T-helper 17 cell (primary cell): Measurements from ENCODE around the gene PFKFB1. TPM values are rescaled to one million over a fixed set of nuclear protein-coding genes. Genes with fewer than 3 reads are reported as not detected.

ENCODE experiments used
- ATAC-seq: fragments of 150-1000 bp; cut with Tn5 transposase; 2 replicates; pipeline ENCODE4 v1.10.0; 2021; ENCODE audit warnings: mild to moderate bottlenecking, moderate library complexity
- DNase-seq, 3 donors: peaks; one replicate each; pipeline versions ENCODE4 v3.0.0 to v3.0.0-alpha.2; 2020 to 2021
- H3K9me3 ChIP-seq: one replicate; pipeline ENCODE4 v1.7.0; 2013; ENCODE audit warnings: low read length, mild to moderate bottlenecking; ENCODE audit not compliant: control insufficient read depth, poor library complexity, severe bottlenecking
- H3K27ac Mint-ChIP-seq: one replicate; pipeline ENCODE4 v1.8.0; 2022; ENCODE audit warnings: mild to moderate bottlenecking, moderate library complexity, mixed read lengths
- H3K27me3 Mint-ChIP-seq: one replicate; pipeline ENCODE4 v1.8.0; 2022; ENCODE audit warnings: mixed read lengths
- H3K36me3 Mint-ChIP-seq: one replicate; pipeline ENCODE4 v1.8.0; 2022; ENCODE audit warnings: low read depth, mixed read lengths
- H3K4me1 Mint-ChIP-seq: one replicate; pipeline ENCODE4 v1.8.0; 2022; ENCODE audit warnings: mild to moderate bottlenecking, mixed read lengths
- H3K4me3 Mint-ChIP-seq: one replicate; pipeline ENCODE4 v1.8.0; 2022; ENCODE audit warnings: mild to moderate bottlenecking, moderate library complexity, mixed read lengths
- total RNA-seq, 4 donors: library from RNA in 2 of 4; stranded (reverse) in 2 of 4; gene quantifications; one replicate each; pipeline ENCODE4 v1.2.3 and lab custom pipeline; 2022 to 2026

PFKFB1 gene
- under 1 TPM; 0.27 to 0.42 TPM for total RNA-seq
- total RNA-seq (lab: John Stamatoyannopoulos, UW): 0.12 to 1.1 reads per million in 2 donors

- Mint-ChIP-seq H3K4me3 (no peak within 1 kb of the TSS), H3K27ac (no peak within 1 kb of the TSS), H3K27me3 (no peaks in the 10 kb centered on the region), H3K4me1 (no peaks in the 10 kb centered on the region), H3K36me3 (no peaks in the 10 kb centered on the region)
- no peak for ATAC-seq
- H3K9me3 ChIP-seq: no peaks in the 10 kb centered on the region
- DNase-seq: no peak
Measured at GRCh38 chrX:54994099-54994498, at the start of gene PFKFB1. PFKFB1 (minus strand) TSS chrX:54994188; CDS start chrX:54994007, 181 bp downstream.

GRCh38 chrX:55041514-55041913 lies 47.5 kb upstream of the PFKFB1 start:
- no peaks in the 10 kb centered on the region for H3K36me3 Mint-ChIP-seq
- H3K27ac Mint-ChIP-seq: no peak overlapping the region
- no peak for ATAC-seq
- H3K4me1 Mint-ChIP-seq: no peaks in the 10 kb centered on the region
- no peak for DNase-seq
- no peaks in the 10 kb centered on the region for H3K27me3 Mint-ChIP-seq
- H3K9me3 ChIP-seq: no peaks in the 10 kb centered on the region
- no peak overlapping the region for H3K4me3 Mint-ChIP-seq

- H3K27ac Mint-ChIP-seq: no peak overlapping the region
- H3K36me3 Mint-ChIP-seq: no peaks in the 10 kb centered on the region
- H3K4me1 Mint-ChIP-seq: no peaks in the 10 kb centered on the region
- DNase-seq (no peak), ATAC-seq (no peak)
- H3K9me3 ChIP-seq: no peaks in the 10 kb centered on the region
- no peak overlapping the region for H3K4me3 Mint-ChIP-seq
- H3K27me3 Mint-ChIP-seq: no peaks in the 10 kb centered on the region
Measured at GRCh38 chrX:55039471-55039870, 45.5 kb upstream of the PFKFB1 start.

- DNase-seq (no peak), ATAC-seq (no peak)
- H3K9me3 ChIP-seq: no peaks in the 10 kb centered on the region
- Mint-ChIP-seq H3K27ac (no peak overlapping the region), H3K4me1 (no peaks in the 10 kb centered on the region), H3K27me3 (no peaks in the 10 kb centered on the region), H3K36me3 (no peaks in the 10 kb centered on the region), H3K4me3 (no peak overlapping the region)
Measured at GRCh38 chrX:55033429-55033828, 39.4 kb upstream of the PFKFB1 start.

GRCh38 chrX:55030271-55031205 lies 36.5 kb upstream of the PFKFB1 start, which contains the start of gene ALAS2:
ALAS2 (minus strand) TSS chrX:55030977; CDS start chrX:55026000, 4,977 bp downstream.
- Mint-ChIP-seq H3K4me1 (peaks cover 5% of the 10 kb centered on the region), H3K27me3 (no peaks in the 10 kb centered on the region), H3K4me3 (no peak within 1 kb of the TSS), H3K36me3 (peaks cover 6% of the 10 kb centered on the region), H3K27ac (no peak within 1 kb of the TSS)
- ATAC-seq: no peak
- no peaks in the 10 kb centered on the region for H3K9me3 ChIP-seq
- no peak for DNase-seq

GRCh38 chrX:55029291-55029690 lies 35.3 kb upstream of the PFKFB1 start:
- peaks cover 8% of the 10 kb centered on the region for H3K36me3 Mint-ChIP-seq
- no peak overlapping the region for H3K27ac Mint-ChIP-seq
- no peak for DNase-seq
- H3K4me3 Mint-ChIP-seq: no peak overlapping the region
- H3K4me1 Mint-ChIP-seq: peaks cover 5% of the 10 kb centered on the region
- no peak for ATAC-seq
- no peaks in the 10 kb centered on the region for H3K9me3 ChIP-seq
- H3K27me3 Mint-ChIP-seq: no peaks in the 10 kb centered on the region

GRCh38 chrX:55028611-55029010 lies 34.6 kb upstream of the PFKFB1 start:
- Mint-ChIP-seq H3K27ac (no peak overlapping the region), H3K4me1 (peaks cover 5% of the 10 kb centered on the region), H3K4me3 (no peak overlapping the region), H3K36me3 (peaks cover 8% of the 10 kb centered on the region), H3K27me3 (no peaks in the 10 kb centered on the region)
- no peak for ATAC-seq
- DNase-seq: no peak
- H3K9me3 ChIP-seq: no peaks in the 10 kb centered on the region

- DNase-seq (no peak), ATAC-seq (no peak)
- Mint-ChIP-seq H3K36me3 (peaks cover 8% of the 10 kb centered on the region), H3K27ac (no peak overlapping the region), H3K27me3 (no peaks in the 10 kb centered on the region), H3K4me1 (peaks cover 5% of the 10 kb centered on the region), H3K4me3 (no peak overlapping the region)
- no peaks in the 10 kb centered on the region for H3K9me3 ChIP-seq
Measured at GRCh38 chrX:55028040-55028439, 34.1 kb upstream of the PFKFB1 start.

- peaks cover 8% of the 10 kb centered on the region for H3K36me3 Mint-ChIP-seq
- DNase-seq: no peak
- ATAC-seq: no peak
- peaks cover 5% of the 10 kb centered on the region for H3K4me1 Mint-ChIP-seq
- H3K4me3 Mint-ChIP-seq: no peak overlapping the region
- H3K27ac Mint-ChIP-seq: peak overlapping the region; percentile 77
- no peaks in the 10 kb centered on the region for H3K9me3 ChIP-seq
- H3K27me3 Mint-ChIP-seq: no peaks in the 10 kb centered on the region
Measured at GRCh38 chrX:55026840-55027239, 32.9 kb upstream of the PFKFB1 start.

GRCh38 chrX:55026143-55026542 lies 32.2 kb upstream of the PFKFB1 start:
- H3K27me3 Mint-ChIP-seq: no peaks in the 10 kb centered on the region
- no peaks in the 10 kb centered on the region for H3K9me3 ChIP-seq
- peak overlapping the region; percentile 77 for H3K27ac Mint-ChIP-seq
- no peak for ATAC-seq
- peaks cover 11% of the 10 kb centered on the region for H3K36me3 Mint-ChIP-seq
- H3K4me3 Mint-ChIP-seq: no peak overlapping the region
- peaks cover 5% of the 10 kb centered on the region for H3K4me1 Mint-ChIP-seq
- no peak for DNase-seq

- H3K27ac Mint-ChIP-seq: no peak overlapping the region
- H3K9me3 ChIP-seq: no peaks in the 10 kb centered on the region
- H3K4me1 Mint-ChIP-seq: no peaks in the 10 kb centered on the region
- DNase-seq (no peak), ATAC-seq (no peak)
- H3K27me3 Mint-ChIP-seq: no peaks in the 10 kb centered on the region
- H3K4me3 Mint-ChIP-seq: no peak overlapping the region
- H3K36me3 Mint-ChIP-seq: no peaks in the 10 kb centered on the region
Measured at GRCh38 chrX:55014897-55015299, 20.9 kb upstream of the PFKFB1 start.

- Mint-ChIP-seq H3K27ac (no peak overlapping the region), H3K36me3 (peaks cover 2% of the 10 kb centered on the region), H3K27me3 (no peaks in the 10 kb centered on the region), H3K4me3 (no peak overlapping the region), H3K4me1 (peaks cover 6% of the 10 kb centered on the region)
- no peaks in the 10 kb centered on the region for H3K9me3 ChIP-seq
- DNase-seq: no peak
- ATAC-seq: no peak
Measured at GRCh38 chrX:55011294-55011693, 17.3 kb upstream of the PFKFB1 start.

- peaks cover 5% of the 10 kb centered on the region for H3K36me3 Mint-ChIP-seq
- no peak overlapping the region for H3K4me3 Mint-ChIP-seq
- ATAC-seq (no peak), DNase-seq (no peak)
- no peak overlapping the region for H3K27ac Mint-ChIP-seq
- H3K27me3 Mint-ChIP-seq: no peaks in the 10 kb centered on the region
- no peaks in the 10 kb centered on the region for H3K9me3 ChIP-seq
- H3K4me1 Mint-ChIP-seq: peaks cover 8% of the 10 kb centered on the region
Measured at GRCh38 chrX:55008571-55009358, 14.8 kb upstream of the PFKFB1 start.
